B cell (primary cell): Measurements from ENCODE around the gene YIF1A.

Experiments
- CTCF ChIP-seq: fragments of 200-600 bp; IDR thresholded peaks from one replicate; pipeline ENCODE4 v1.8.0; 2022; ENCODE audit warnings: antibody characterized with exemption, mild to moderate bottlenecking
- EZH2 ChIP-seq: IDR thresholded peaks from 2 replicates; pipeline ENCODE4 v1.6.1; 2012; ENCODE audit warnings: borderline replicate concordance, low read depth, mild to moderate bottlenecking, moderate library complexity, low read length; ENCODE audit not compliant: insufficient read depth, poor library complexity, severe bottlenecking

DNA sequence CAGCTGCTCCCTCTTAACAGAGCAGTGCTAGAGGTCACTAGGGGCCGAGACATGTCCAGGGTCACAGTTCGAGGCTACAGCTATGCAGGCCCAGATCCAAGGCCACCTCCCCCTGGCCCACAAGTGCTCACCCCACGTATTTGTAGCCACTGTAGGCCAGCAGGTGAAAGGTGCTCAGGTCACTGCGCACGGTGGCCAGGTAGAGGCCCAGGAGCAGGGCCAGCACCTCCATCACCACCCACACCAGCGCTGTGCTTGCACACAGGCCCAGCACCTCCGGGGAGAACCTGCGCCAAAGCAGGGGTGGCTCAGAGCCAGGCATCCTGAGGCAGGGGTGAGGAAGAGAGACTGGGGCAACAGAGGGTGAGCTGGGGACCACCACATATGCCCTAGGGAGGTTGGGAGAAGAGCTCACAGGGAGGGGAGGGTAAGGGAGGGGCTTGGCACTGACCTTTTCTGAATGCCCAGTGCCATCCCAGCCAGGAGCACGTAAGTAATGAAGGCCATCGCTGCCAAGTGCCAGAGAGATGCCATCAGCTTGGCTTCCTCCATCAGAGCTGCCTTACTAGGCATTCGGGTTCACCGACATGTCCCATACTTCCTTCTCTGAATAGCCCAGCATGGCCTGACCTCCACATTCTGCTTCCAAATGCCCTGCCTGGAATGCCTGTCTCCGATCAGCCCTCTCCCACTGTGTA is 3.5 kb downstream of the YIF1A start:
- TF ChIP-seq CTCF (no peak), EZH2 (no peak)
